Activated T-cell treated with anti-CD3 and anti-CD28 coated beads, Interleukin-2, amount 50 U/mL, for 24 hours (primary cell): ENCODE results near the gene KRTAP3-3.
"Not testable (repeated sequence)": the region's sequence is repeated elsewhere in the genome, so short reads cannot be mapped to it uniquely, and the experiment has no call there.

Source experiments
- DNase-seq: peaks from one replicate; pipeline ENCODE4 v3.0.0-alpha.2; 2020
- H3K27ac Mint-ChIP-seq: 2 replicates; pipeline ENCODE4 v1.8.0; 2020; ENCODE audit warnings: mild to moderate bottlenecking, mixed read lengths
- H3K27me3 Mint-ChIP-seq: 2 replicates; pipeline ENCODE4 v1.8.0; 2020; ENCODE audit warnings: mixed read lengths
- H3K36me3 Mint-ChIP-seq: 2 replicates; pipeline ENCODE4 v1.8.0; 2020; ENCODE audit warnings: low read depth, mixed read lengths
- H3K4me1 Mint-ChIP-seq: 2 replicates; pipeline ENCODE4 v1.8.0; 2020; ENCODE audit warnings: low read depth, mixed read lengths
- H3K4me3 Mint-ChIP-seq: 2 replicates; pipeline ENCODE4 v1.8.0; 2020; ENCODE audit warnings: mild to moderate bottlenecking, moderate library complexity, mixed read lengths
- H3K9me3 Mint-ChIP-seq: 2 replicates; pipeline ENCODE4 v1.8.0; 2020; ENCODE audit warnings: mixed read lengths

The KRTAP3-3 gene

DNA sequence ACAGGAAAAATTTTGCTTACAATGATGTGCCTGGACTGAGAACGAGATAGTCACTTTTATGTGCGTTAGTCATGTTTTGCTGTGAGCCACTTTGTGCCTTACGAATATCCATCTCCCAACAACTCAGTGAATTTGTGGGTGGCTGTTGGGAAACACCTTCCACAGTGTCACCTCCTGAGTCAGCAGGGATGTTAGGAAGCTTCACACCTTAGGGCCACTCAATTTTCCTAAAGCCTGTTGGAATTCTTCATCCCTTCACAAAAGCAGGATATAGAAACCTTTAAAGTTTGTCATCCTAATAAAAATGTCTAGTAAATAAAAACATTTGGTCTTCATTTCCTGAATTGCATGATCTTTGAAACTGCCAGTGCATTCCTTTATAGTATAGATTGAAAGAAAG, 19.2 kb upstream of the KRTAP3-3 start:
- no peaks in the 10 kb centered on the region for H3K4me1 Mint-ChIP-seq
- H3K36me3 Mint-ChIP-seq = no peaks in the 10 kb centered on the region
- DNase-seq = no peak
- H3K9me3 Mint-ChIP-seq = no peaks in the 10 kb centered on the region
- peaks cover 6% of the 10 kb centered on the region for H3K27me3 Mint-ChIP-seq
- H3K4me3 Mint-ChIP-seq = no peak overlapping the region
- H3K27ac Mint-ChIP-seq = no peak overlapping the region

DNA sequence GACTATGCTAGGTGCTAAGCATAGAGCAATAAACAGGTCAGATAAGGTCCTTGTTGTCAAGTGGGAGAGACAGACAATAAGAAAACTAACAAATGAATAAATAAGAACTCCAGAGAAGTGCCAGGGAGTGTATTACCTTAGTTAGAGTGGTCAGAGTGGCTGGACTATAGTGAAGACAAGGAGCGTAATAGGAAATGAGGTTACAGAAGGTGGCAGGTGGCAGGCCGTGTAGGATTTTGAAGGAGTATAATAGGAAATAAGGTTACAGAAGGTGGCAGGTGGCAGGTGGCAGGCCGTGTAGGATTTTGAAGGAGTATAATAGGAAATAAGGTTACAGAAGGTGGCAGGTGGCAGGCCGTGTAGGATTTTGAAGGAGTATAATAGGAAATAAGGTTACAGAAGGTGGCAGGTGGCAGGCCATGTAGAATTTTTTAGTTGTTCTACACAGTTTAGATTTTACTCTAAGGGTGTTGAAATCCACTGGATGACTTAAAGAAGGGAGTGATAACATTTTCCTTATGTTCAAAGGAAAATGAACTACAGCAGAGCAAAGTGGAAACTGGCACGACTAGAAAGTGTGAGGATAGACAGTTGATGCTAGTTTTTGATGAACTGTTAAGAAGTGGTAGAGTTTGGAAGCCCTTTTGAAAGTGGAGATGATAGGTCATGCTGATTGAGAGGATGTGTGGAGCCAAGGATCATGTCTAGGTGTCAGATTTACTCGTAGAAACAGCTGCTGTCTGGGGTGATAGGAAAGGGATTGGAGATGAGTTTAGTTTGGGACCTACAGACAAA, 18.6 kb upstream of the KRTAP3-3 start:
- Mint-ChIP-seq H3K9me3 (no peaks in the 10 kb centered on the region), H3K4me3 (no peak overlapping the region), H3K36me3 (no peaks in the 10 kb centered on the region), H3K27ac (no peak overlapping the region), H3K27me3 (peaks cover 3% of the 10 kb centered on the region), H3K4me1 (no peaks in the 10 kb centered on the region)
- no peak for DNase-seq

DNA sequence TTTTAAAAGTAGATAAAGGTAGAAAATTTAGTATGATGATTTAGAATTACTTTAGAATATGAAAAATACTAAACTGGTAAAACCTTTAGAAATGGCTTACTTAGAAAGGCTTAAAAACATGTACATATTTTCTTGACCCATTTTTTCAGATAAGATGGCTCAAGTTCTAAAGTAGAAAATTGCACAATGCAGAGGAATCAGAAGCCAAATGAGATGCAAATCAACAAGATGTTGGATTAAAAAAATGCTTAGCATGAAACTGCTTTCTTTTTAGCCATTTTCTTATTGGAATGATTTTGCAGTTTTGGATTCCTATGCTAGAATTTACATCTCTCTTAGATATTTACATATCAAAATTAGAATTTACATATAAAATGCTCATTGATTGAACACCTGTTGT, 16.5 kb upstream of the KRTAP3-3 start:
- H3K4me1 Mint-ChIP-seq = no peaks in the 10 kb centered on the region
- no peak for DNase-seq
- no peaks in the 10 kb centered on the region for H3K36me3 Mint-ChIP-seq
- no peaks in the 10 kb centered on the region for H3K27me3 Mint-ChIP-seq
- no peaks in the 10 kb centered on the region for H3K9me3 Mint-ChIP-seq
- H3K4me3 Mint-ChIP-seq = no peak overlapping the region
- H3K27ac Mint-ChIP-seq = no peak overlapping the region

DNA sequence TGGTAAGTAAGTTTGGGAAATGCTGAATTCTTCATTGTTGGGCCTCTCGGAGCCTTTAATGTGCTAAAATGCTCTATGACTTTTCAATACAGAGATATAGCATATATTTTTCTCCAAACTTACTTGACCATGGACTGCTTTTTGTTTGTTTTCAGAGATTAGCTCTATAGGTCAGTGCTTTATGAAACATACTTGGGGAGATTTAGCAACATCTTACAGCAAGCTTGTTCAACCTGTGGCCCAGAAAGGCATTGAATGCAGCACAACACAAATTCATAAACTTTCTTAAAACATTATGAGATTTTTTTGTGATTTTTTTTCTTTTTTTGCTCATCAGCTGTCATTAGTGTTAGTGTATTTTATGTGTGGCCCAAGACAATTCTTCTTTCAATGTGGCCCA, 16.0 kb upstream of the KRTAP3-3 start:
- no peaks in the 10 kb centered on the region for H3K4me1 Mint-ChIP-seq
- H3K4me3 Mint-ChIP-seq = no peak overlapping the region
- no peaks in the 10 kb centered on the region for H3K9me3 Mint-ChIP-seq
- DNase-seq = no peak
- H3K36me3 Mint-ChIP-seq = no peaks in the 10 kb centered on the region
- no peaks in the 10 kb centered on the region for H3K27me3 Mint-ChIP-seq
- H3K27ac Mint-ChIP-seq = no peak overlapping the region

DNA sequence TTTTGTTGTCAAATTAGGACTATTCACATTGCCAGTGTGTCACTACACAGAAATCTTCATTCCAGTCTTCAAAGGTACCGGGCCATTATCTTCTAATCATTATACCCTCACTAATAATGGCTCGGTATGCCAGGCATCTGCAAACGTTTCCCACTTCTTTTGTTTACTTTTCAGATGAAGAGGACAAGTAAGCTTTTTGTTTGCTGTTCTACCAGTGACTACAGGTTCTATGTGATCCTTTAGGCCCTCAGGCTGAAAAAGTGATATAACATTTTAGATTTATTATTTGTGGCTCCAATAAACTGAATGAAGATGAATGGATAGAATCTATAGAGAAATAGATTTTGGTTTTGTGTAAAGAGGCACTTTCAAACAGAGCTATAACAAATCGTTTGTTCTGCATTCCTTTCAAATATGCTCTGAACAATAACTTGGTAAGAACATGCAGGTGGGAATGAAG, 15.4 kb upstream of the KRTAP3-3 start:
- H3K36me3 Mint-ChIP-seq = no peaks in the 10 kb centered on the region
- H3K9me3 Mint-ChIP-seq = no peaks in the 10 kb centered on the region
- peaks cover 3% of the 10 kb centered on the region for H3K27me3 Mint-ChIP-seq
- no peak for DNase-seq
- no peak overlapping the region for H3K27ac Mint-ChIP-seq
- no peak overlapping the region for H3K4me3 Mint-ChIP-seq
- no peaks in the 10 kb centered on the region for H3K4me1 Mint-ChIP-seq

DNA sequence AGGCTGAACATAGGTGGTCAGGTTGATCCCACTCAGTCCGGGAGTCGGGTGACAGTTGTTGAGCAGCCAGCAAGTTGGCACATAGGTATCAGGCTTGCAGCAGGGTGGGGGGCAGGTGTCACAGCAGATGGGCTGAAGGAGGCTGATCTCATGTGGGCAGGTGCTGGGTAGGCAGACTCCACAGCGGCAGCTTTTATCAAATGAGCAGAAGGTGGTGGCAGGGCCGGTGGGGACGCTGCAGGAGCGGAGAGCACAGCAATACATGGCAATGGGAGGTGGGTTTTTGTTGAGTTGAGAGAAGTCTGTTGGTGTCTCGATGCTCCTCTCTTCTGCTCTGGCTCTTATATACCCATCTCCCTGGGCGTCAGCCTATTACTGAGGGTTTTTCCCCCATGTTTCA, 14.8 kb upstream of the KRTAP3-3 start, which contains the start of gene KRTAP3-1:
TSS of gene KRTAP3-1 (minus strand) at position 318 of the 400 bp plus-strand sequence. CDS start at position 264, 54 bp downstream.
- peaks cover 7% of the 10 kb centered on the region for H3K27me3 Mint-ChIP-seq
- no peaks in the 10 kb centered on the region for H3K9me3 Mint-ChIP-seq
- no peaks in the 10 kb centered on the region for H3K4me1 Mint-ChIP-seq
- no peaks in the 10 kb centered on the region for H3K36me3 Mint-ChIP-seq
- no peak within 1 kb of the TSS for H3K4me3 Mint-ChIP-seq
- no peak for DNase-seq
- no peak within 1 kb of the TSS for H3K27ac Mint-ChIP-seq

DNA sequence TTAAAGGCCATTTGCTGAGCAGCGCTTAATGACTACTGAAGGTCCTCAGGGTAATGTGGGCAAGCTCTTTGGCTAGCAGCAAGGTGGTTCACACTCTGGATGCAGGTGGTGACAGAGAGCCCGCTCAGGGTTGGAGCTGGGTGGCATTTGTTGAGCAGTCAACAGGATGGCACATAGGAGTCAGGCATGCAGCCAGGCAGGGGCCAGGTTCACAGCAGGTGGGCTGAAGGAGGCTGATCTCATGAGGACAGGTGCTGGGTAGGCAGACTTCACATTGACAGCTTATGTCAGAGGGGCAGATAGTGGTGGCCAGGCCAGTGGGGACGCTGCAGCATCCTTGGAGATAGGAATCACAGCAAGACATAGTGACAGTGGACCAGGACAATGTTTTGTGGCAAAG, 10.4 kb upstream of the KRTAP3-3 start:
- Mint-ChIP-seq H3K36me3 (no peaks in the 10 kb centered on the region), H3K4me3 (no peak overlapping the region), H3K27me3 (peaks cover 35% of the 10 kb centered on the region), H3K4me1 (no peaks in the 10 kb centered on the region), H3K9me3 (no peaks in the 10 kb centered on the region), H3K27ac (no peak overlapping the region)
- DNase-seq = no peak

DNA sequence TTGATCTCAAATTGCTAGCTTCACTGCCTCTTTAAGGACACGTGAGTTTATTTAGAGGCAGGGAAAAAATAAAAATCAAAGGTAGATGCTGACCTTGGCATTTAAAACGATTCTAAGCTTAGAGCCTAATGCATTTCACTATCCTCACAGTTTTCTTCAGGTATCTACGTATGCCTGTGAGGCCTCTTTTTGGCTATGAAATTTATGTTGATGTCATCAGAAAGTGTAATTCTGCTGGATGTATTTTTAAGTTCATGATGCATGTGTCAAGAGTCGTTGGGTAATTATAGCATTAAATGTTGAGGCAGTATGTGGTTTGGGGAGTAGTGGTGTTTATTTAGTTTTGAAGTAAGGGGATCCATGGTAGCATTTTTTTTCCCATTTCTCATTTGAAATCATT, 10.0 kb upstream of the KRTAP3-3 start:
- no peaks in the 10 kb centered on the region for H3K36me3 Mint-ChIP-seq

DNA sequence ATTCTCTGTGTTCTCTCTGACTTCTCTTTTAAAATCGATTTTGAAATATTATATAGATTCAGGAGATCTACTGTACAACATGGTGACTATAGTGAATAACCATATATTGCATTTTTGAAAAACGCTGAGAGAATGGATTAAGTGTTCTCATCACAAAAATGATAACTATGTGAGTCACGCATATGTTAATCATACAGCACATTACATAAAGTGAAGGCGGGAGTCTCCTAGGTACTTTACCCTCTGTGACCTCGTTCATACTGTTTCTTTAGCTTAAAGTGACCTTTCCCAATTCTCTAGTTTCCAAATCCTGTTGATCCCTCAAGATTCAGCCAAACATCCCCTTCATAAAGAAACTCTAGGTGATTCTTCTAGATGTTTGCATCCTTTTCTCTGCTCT, 8.8 kb upstream of the KRTAP3-3 start:
- Mint-ChIP-seq H3K9me3 (no peaks in the 10 kb centered on the region), H3K4me3 (no peak overlapping the region)

More for the DNA sequence above, 10.0 kb upstream of the KRTAP3-3 start:
- Mint-ChIP-seq H3K27ac (no peak overlapping the region), H3K4me3 (no peak overlapping the region), H3K27me3 (peaks cover 39% of the 10 kb centered on the region), H3K9me3 (no peaks in the 10 kb centered on the region), H3K4me1 (no peaks in the 10 kb centered on the region)
- DNase-seq = no peak

DNA sequence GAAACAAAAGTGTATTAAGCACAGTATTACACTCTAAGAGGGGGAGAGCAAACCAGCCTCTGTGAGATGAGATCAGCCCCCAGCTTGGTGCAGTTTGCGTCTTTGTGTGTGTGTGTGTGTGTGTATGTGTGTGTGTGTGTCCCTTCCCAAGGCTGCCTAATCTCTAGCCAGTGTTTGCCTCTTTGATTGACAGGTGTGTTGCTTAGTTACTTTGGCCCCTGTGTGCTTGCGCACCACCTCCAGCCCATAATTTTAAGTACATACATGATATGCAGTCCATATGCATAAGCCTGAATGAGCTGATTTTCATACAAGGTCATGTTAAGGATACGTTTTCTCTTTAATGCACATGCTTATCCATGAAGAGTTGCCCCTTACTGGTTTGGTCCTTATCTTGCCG, 7.8 kb upstream of the KRTAP3-3 start:
- no peaks in the 10 kb centered on the region for H3K9me3 Mint-ChIP-seq
- no peak overlapping the region for H3K4me3 Mint-ChIP-seq
- peaks cover 56% of the 10 kb centered on the region for H3K27me3 Mint-ChIP-seq

More for the DNA sequence above, 8.8 kb upstream of the KRTAP3-3 start:
- H3K4me1 Mint-ChIP-seq = no peaks in the 10 kb centered on the region
- no peak for DNase-seq
- H3K27ac Mint-ChIP-seq = no peak overlapping the region
- H3K27me3 Mint-ChIP-seq = peaks cover 46% of the 10 kb centered on the region
- no peaks in the 10 kb centered on the region for H3K36me3 Mint-ChIP-seq

DNA sequence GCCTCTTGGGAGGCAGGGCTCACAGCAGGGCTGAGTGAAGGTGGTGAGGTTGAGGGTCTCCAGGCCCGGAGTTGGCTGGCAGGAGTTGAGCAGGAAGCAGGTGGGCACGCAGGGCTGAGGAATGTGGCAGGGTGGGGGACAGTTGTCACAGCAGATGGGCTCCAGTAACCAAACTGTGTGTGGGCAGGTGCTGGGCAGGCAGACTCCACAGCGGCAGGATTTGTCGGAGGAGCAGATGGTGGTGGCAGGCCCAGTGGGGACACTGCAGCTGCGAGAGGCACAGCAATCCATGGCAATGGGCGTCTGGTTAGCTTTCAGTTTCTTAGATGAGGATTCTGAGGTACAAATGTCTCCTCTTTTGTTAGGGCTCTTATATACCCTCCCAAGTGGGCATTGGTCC, 5.6 kb upstream of the KRTAP3-3 start, which contains the start of gene KRTAP3-2:
TSS of gene KRTAP3-2 (minus strand) at position 344 of the 400 bp plus-strand sequence. CDS start at position 291, 53 bp downstream.
- not testable (repeated sequence) for H3K4me3 Mint-ChIP-seq, H3K4me1 Mint-ChIP-seq, H3K27ac Mint-ChIP-seq, H3K36me3 Mint-ChIP-seq, H3K9me3 Mint-ChIP-seq, DNase-seq
- peaks cover 63% of the 10 kb centered on the region for H3K27me3 Mint-ChIP-seq

More for the DNA sequence above, 7.8 kb upstream of the KRTAP3-3 start:
- no peak for DNase-seq
- Mint-ChIP-seq H3K27ac (no peak overlapping the region), H3K4me1 (no peaks in the 10 kb centered on the region), H3K36me3 (no peaks in the 10 kb centered on the region)

DNA sequence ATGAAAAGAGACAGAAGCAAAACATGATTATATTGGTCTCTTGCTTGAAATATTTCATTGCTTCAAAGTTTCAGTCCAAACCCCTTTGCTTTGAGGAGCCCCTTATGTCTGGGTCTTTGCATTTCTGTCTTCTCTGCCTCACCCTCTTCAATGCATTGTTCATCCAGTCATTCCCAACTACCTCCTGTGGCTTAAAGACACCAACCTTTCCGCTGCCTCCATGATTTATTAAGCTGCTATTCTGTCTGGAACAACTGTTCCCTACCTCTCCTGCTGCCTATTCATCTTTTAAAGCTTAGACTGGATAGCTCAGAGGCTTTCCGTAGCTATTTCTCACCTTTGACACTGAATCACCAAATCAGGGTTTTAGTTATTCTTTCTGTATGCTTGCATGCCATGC, 3.4 kb upstream of the KRTAP3-3 start:
- no peaks in the 10 kb centered on the region for H3K4me1 Mint-ChIP-seq
- peaks cover 70% of the 10 kb centered on the region for H3K27me3 Mint-ChIP-seq
- H3K4me3 Mint-ChIP-seq = no peak overlapping the region
- H3K27ac Mint-ChIP-seq = no peak overlapping the region
- no peak for DNase-seq
- no peaks in the 10 kb centered on the region for H3K9me3 Mint-ChIP-seq
- no peaks in the 10 kb centered on the region for H3K36me3 Mint-ChIP-seq

DNA sequence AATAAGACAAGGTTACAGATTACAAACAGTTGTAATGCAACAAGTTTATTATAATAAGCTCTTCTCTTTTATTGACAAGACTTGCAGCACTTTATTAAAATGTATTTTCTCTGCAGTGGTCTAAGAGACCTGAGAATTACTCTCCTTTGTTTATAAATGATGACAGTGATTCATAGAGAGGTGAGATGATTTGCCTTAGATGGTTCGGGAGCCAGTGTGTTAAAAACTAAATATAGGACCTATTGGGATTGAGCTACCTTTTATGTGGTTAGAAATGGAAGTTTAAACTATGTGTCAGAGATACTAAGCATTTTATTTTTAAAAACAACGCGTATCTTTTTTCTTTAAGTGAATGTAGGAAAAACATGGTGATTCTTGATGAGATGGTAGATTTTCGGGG, 2.9 kb upstream of the KRTAP3-3 start:
- H3K4me3 Mint-ChIP-seq = no peak overlapping the region
- H3K27me3 Mint-ChIP-seq = peaks cover 69% of the 10 kb centered on the region

DNA sequence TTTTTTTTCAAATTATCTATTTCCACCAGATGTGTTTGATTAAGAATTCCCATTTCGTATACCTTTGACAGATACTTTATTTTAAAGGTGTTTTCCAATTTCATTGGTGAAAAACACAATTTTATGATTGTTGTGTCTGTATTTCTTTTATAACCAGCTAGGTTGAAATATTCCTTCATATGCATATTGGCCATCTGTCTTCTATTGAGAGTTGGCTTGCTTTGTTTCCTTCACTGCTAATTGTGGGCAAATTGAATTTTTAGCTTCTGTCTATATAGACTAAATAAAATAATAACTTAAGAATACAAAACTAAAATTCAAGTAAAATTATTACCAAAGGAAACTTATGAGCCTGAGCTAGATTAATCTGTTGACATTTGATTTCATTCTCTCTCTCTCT, 1.2 kb upstream of the KRTAP3-3 start:
- Mint-ChIP-seq H3K27ac (no peak overlapping the region), H3K9me3 (no peaks in the 10 kb centered on the region), H3K4me3 (no peak overlapping the region), H3K4me1 (no peaks in the 10 kb centered on the region), H3K27me3 (peaks cover 66% of the 10 kb centered on the region), H3K36me3 (no peaks in the 10 kb centered on the region)
- DNase-seq = no peak

More for the DNA sequence above, 2.9 kb upstream of the KRTAP3-3 start:
- no peak for DNase-seq
- Mint-ChIP-seq H3K27ac (no peak overlapping the region), H3K4me1 (no peaks in the 10 kb centered on the region), H3K36me3 (no peaks in the 10 kb centered on the region), H3K9me3 (no peaks in the 10 kb centered on the region)

DNA sequence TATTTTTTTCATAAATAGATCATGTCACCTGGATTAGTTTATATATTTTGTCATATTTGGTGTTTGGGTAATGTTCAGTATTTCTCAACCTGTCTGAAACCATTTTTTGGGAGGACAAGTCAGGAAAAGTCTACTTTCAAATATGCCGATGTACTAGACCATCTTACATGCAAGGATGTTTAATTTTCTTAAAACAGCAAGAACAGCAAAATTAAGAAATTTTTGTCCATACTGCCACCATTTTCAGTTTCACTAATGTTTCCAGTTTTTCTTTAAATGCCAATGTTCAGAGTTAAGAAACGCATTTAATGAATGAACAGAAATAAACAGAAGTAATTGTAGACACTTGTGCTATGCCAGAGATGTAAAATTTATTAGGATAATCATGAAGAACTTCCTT, 880 bp downstream of the KRTAP3-3 start:
- DNase-seq = no peak
- Mint-ChIP-seq H3K27me3 (peaks cover 52% of the 10 kb centered on the region), H3K4me3 (no peak overlapping the region), H3K27ac (no peak overlapping the region), H3K9me3 (no peaks in the 10 kb centered on the region), H3K4me1 (no peaks in the 10 kb centered on the region), H3K36me3 (no peaks in the 10 kb centered on the region)
